Stimulated activated CD4-positive, alpha-beta T cell treated with anti-CD3 and anti-CD28 coated beads, Interleukin-4, amount 100 ng/mL, for 24 hours (primary cell): ENCODE measurements around the gene CTXND1.
"Not testable (repeated sequence)": the region's sequence is repeated elsewhere in the genome, so short reads cannot be mapped to it uniquely, and the experiment has no call there.

Source experiments
- DNase-seq: peaks from one replicate; pipeline ENCODE4 v3.0.0-alpha.2; 2020

CTXND1 gene

GRCh38 chr15:80156176-80156720 lies 95.8 kb downstream of the CTXND1 start:
- no peak for DNase-seq

- not testable (repeated sequence) for DNase-seq
Measured at GRCh38 chr15:80155378-80156175, 96.4 kb downstream of the CTXND1 start.

GRCh38 chr15:80155001-80155377 lies 97.0 kb downstream of the CTXND1 start:
- no peak for DNase-seq

GRCh38 chr15:80154336-80154735 lies 97.7 kb downstream of the CTXND1 start:
- no peak for DNase-seq

GRCh38 chr15:80153900-80154299 lies 98.1 kb downstream of the CTXND1 start:
- DNase-seq, result no peak

- DNase-seq, result peak; percentile 44
Measured at GRCh38 chr15:80152896-80153876, 98.8 kb downstream of the CTXND1 start, which contains the start of gene FAH. FAH (plus strand) TSS chr15:80152999; CDS start chr15:80153055, 56 bp downstream.

GRCh38 chr15:80152180-80152895 lies 99.7 kb downstream of the CTXND1 start:
- peak; percentile 91 for DNase-seq

GRCh38 chr15:80151576-80151975 lies 100.4 kb downstream of the CTXND1 start:
- DNase-seq, result no peak

- no peak for DNase-seq
Measured at GRCh38 chr15:80151148-80151547, 100.9 kb downstream of the CTXND1 start.
